H1 (cell line): Measurements from ENCODE around the gene METAP1D. TPM values are rescaled to one million over a fixed set of nuclear protein-coding genes. Genes with fewer than 3 reads are reported as not detected.
A peak's percentile ranks its signal among the peaks of the same experiment; 100 is the strongest.

Source experiments
- CBX5 ChIP-seq: fragments of 300-800, 300-1000 bp; sonication (generic); IDR thresholded peaks from 2 replicates; pipeline ENCODE4 v1.7.1; 2016; ENCODE audit warnings: antibody characterized with exemption, low read length, low read depth
- CBX8 ChIP-seq: fragments of 300-800, 300-1000 bp; sonication (generic); IDR thresholded peaks from 2 replicates; pipeline ENCODE4 v1.7.1; 2016; ENCODE audit warnings: low read depth, low read length, borderline replicate concordance
- GABPA ChIP-seq: IDR thresholded peaks from 2 replicates; pipeline ENCODE4 v1.6.1; 2011; ENCODE audit warnings: mild to moderate bottlenecking, low read length, moderate library complexity, borderline replicate concordance; ENCODE audit not compliant: insufficient read depth
- RNF2 ChIP-seq: fragments of 200-900, 300-1000 bp; sonication (generic); IDR thresholded peaks from 2 replicates; pipeline ENCODE4 v1.7.1; 2016; ENCODE audit warnings: borderline replicate concordance, low read depth, mild to moderate bottlenecking, antibody characterized with exemption, low read length; ENCODE audit not compliant: poor library complexity, severe bottlenecking; ENCODE audit errors: missing control alignments
- YY1 ChIP-seq: IDR thresholded peaks from 2 replicates; pipeline ENCODE4 v1.6.1; 2011; ENCODE audit warnings: low read depth, mild to moderate bottlenecking, low read length
- ZNF274 ChIP-seq: IDR thresholded peaks from 2 replicates; pipeline ENCODE4 v1.7.0; 2012; ENCODE audit warnings: low read length, borderline replicate concordance; ENCODE audit errors: extremely low read depth
- polyA plus RNA-seq, 7 experiments: library from polyadenylated mRNA; depleted of rRNA in 3 of 7; stranded (reverse) in 5 of 7; unstranded in 2 of 7; fragments of >200 nt in 5 of 7; fragments of 200-250 nt in 2 of 7; gene quantifications; 1 replicate in 5 of 7; 2 replicates in 1 of 7; 4 replicates in 1 of 7; pipeline versions ENCODE4 v1.2.1 to v1.2.3, GENCODE V29; 2011 to 2013; ENCODE audit warnings: missing spikeins in 2 of 7, mixed read lengths in 2 of 7
- total RNA-seq: library from RNA; stranded (reverse); fragmentation: NEBNext Ultra II Directional; extraction: Animal tissue kit (Norgen Biotek cat#: 25700); gene quantifications from 2 replicates; pipeline ENCODE4 v1.2.1, GENCODE V29; 2021

METAP1D gene
- total and polyA plus RNA-seq, 2 of the 8 experiments (the other 6 are each of a cell fraction or from before 2014, with no cell fraction given): 3.9 to 6.2 TPM

- TF ChIP-seq CBX5 (no peak), RNF2 (peak; percentile 96), ZNF274 (no peak), YY1 (no peak), CBX8 (peak; percentile 76; the same call in 1 of the 2 replicates), GABPA (no peak)
- TF ChIP-seq, all 59 proteins: peak for 5
These were observed 100.6 kb downstream of the METAP1D start (continued) for GRCh38 chr2:172100080-172100934.
